Fibroblast of gingiva (primary cell): ENCODE measurements around the gene ZNF14.
"Not testable (repeated sequence)": the region's sequence is repeated elsewhere in the genome, so short reads cannot be mapped to it uniquely, and the experiment has no call there.

ENCODE experiments used
- DNase-seq: peaks from one replicate; pipeline ENCODE4 v3.0.0-alpha.2; 2011; ENCODE audit warnings: low read depth

ZNF14 gene

DNA sequence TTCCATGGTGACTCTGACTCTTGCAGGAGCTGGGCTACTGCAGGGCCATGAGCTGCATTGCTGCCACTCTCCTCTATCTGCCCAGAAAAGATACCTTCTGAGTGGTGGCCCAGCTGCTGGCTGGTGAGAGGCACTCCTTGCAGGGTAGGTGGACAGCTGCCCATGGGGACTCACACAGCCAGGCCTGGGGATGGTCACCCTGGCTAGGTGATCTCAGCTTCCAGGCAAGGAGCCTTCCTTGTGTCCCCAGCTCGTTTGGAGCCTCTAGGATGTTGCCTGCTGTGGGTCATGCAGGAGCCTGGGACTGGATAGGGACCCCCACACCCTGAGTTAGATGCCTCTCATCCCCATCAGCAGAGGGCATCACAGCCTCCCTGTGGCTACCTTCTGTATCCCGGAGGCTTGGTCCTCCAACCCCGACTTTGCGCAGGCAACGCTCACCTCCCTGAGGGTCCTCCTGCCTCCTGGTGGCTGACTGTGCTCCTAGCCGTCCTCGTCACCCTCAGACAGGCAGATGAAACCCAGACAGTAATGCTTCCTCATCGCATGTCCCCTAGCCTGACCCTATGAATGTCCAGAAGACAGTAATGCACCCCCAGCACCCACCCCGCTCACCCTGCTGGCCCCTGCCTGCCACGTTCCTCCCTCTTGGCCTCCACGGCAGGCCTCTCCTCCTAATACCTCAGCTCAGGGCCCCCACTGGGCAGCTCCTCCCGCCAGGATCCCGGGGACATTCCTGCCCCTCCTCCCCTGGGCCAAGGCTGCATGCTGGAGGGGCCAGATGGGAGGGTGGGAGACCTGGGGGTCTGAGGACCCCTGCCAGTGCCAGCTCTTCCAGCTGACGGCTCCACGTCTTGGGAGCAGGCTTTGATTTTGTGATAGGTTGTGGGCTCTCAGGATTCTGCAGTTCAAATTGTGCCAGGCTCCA is 13.6 kb upstream of the ZNF14 start:
- DNase-seq, result no peak

DNA sequence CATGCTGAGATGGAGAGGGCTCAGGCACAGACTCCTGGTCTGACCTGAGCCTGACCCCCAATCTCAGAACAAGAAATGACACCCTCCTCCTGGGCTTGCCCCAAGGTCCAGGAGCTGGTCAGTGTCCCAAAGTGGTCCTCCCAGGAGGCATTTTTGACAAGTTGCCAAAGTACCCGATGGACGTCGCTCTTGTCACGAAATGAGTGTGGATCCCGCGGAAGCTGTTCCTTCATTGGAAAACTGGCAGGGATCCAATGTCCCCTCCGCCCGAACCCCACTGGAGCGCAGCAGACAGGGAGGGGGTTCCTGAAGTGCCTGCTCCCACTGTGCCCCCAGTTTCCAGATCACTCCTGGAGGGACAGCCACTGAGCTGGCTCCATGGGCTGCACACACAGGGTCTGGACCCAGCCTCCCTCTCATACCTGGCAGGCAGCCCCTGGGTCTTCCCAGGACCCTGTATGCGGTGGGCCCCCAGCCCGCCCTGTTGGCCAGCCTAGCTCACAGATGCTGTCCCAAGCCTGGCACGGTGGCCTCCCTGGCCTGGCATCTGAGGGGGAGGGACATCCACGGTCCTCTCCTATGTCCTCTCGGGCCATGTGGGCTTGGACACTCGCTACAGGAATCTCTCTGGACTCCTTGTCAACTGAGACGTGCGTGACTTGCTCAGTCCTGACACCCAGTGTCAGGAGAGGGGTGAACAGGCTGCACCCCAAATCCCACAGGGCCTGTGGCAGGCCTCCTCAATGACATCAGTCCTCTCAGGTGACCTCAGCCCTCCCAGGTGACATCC is 12.8 kb upstream of the ZNF14 start:
- DNase-seq, result no peak

DNA sequence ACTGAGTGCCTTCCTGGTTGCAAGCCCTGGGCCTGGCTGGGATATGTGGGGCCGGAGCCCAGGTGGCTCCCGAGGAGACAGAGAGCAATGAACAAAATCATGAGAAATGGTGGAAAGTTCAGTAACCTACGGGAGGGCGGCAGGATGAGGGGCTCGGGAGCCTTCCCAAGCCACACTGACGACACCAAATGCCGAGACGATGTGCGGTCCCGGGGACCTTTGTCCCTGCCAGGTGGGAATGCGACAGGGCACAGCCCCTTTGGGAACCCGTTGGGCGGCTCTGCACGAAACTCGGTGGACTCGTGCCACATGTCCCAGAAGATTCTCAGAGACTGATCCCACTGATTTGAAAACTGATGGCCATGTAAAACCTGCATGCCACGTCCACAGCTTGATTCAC is 11.7 kb upstream of the ZNF14 start:
- no peak for DNase-seq

DNA sequence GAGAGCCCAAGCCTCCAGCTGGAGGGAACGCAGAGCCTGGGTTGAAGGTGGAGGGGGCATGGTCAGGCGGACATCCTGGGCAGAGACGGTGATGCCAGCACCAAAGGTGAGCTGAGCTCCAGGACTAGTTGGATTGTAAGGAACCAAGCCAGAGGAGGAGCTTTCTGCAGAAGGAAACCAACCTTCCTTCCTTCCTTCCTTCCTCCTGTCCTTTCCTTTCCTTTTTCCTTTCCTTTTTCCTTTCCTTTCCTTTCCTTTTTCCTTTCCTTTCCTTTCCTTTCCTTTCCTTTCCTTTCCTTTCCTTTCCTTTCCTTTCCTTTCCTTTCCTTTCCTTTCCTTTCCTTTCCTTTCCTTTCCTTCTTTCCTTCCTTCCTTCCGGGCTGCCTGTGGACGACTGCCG is 11.0 kb upstream of the ZNF14 start:
- not testable (repeated sequence) for DNase-seq

DNA sequence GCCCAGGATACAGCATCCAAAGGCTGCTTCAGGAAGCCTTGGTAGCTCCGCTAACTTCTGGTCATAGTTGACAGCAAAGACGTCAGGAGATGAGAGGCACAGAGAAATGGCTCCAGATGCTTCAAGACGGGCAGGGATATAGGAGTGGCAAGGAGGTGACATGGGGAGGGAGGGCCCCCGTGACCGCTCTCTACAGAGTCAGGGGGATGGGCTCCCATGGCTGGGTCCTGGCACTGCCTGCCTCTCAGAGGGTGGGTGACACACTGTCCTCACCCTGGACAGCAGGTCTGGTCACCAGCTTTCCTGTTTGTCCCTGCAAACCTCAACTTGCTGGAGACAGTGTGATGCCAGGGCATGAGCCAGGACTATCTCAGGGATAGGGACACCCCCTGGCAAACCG is 10.3 kb upstream of the ZNF14 start:
- DNase-seq, result no peak

DNA sequence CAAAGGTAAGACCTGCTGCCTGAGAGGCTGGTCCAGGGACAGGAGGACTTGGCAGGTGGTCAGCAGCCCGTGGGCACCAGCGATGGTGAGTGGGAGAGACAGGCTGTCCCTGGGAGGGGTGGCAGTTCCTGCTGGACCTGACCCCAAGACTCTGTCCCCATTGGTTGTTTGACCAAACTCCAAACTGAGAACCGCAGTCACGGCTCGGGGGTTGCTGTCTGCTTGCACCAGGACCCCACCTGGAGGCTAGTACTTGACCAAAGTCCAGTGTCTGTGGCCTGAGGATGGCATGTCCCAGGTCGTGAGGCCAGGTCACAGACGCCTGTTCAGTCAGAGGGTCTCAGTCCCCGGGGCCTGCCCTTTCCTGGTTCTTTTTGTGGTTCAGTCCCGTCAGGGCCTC is 9.9 kb upstream of the ZNF14 start:
- DNase-seq, result no peak

DNA sequence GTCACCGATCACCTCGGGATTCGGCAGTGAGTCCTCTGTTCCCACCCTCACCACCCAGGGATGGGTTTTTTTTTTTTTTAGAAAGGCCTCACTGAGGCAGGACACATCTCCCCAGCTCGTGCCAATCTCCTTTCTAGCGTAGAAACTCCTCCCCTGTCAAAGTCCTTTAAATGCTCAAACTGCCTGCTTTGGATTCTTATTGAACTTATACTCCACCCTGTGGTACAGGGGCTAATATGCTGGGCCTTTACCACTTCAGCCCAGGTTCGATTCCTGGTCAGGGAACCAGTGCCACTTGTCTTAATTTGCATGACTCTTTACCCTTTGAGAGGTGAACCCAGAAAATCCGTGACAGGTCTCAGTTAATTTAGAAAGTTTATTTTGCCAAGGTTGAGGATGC is 8.3 kb upstream of the ZNF14 start:
- no peak for DNase-seq

DNA sequence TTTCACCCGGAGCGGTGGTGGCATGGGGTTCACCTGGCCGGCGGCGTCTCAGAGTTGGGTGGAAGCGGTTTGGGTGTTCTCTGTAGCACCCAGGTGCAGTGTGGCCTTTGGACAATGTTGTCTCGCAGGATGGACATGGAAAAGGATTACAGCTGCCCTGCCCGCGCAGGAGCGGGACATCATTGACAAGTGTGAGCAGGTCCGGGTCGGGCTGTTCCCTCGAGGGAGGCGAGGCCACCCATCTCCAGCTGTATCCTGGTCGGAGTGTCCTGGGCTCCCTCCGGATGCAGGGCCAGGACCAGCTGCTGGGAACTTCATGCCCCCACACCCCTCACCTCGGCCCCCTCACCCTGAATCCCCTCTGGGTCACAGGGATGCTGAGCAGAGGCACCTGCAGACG is 7.8 kb upstream of the ZNF14 start:
- DNase-seq, result no peak

DNA sequence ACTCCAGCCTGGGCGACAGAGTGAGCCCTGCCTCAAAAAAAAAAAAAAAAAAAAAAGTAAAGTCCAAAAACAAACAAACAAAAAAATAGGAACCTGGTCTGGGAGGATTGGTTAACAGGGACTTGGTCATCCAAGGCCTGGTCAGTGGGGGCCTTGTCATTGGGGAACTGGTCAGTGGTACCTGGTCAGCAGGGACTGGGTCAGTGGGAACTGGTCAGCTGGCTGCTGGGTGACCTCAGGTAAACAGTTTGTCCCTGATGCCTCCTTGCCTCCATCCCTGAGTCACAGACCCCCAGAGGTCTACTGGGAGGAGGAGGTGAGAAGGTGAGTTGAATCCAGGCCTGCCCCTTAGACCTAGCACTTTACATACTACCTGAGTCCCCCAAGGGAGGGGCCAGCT is 5.7 kb upstream of the ZNF14 start:
- DNase-seq, result no peak

DNA sequence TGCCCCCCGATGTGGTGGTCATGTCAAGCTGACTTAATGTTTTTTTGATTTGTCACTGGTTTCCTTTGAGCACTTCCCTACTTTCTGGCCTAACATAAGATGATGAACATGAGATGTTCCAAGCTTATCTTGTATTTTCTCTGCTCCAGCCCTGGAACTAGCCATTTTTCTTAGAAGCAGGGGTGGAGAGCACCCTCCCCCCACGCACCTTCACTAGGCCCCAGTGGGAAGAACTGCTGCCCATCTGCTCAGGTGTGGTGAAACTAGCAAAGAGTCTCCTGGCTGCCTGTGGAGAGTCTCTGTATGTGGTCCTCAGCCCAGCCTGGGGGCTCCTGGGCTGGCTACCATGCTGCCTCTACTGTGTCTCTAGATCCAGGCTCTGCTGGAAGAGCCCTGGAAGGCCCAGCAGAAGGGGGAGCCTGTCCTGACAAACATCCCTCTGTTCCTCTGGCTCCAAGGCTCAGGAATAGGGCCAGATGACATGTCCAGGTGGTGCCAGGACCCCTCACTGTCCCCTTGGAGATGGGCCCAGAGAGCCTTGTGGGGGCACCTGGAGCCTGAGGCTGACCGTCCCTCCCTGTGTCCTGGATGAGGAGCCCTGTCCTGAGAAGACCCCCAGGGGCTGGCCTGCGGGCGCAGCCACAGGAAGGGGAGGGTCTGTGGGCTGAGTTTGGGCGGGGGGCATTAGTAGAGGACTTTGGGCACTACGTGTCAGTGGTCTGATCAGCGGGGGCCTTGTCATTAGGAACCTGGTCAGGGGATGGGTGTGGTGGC is 4.8 kb upstream of the ZNF14 start:
- DNase-seq, result no peak

DNA sequence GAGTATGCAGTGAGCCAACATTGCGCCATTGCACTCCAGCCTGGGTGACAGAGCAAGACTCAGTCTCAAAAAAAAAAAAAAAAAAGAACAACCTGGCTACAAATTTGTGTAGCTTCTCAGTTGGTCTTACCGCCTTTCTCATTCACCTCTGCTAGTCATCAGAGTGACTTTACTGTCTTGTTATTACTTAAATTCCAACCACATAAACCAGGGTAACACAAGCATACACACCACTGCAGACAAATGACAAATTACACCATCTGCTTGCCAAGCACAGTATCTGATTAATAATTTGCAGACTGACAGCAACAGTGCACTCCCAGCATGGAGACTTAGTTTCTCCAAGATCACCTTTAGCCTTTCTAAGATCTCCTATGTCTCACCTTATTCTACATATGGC is 11.0 kb downstream of the ZNF14 start:
- no peak for DNase-seq

DNA sequence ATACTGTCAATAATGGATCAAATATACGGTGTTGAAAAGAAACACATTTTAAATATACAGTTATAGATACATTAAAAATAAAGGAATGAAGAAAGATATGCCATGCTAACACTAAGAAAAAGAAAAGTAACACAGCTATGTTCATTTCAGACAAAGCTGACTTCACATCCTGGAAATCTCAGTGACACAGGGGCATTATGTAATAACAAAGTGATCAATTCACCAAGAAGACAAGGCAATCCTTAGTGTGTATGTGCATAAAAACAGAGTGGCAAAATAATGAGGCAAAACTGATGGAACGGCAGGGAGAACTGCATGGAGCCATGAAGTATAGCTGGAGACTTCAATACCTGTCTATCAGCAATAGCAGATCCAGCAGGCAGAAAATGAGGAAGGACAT is 13.1 kb downstream of the ZNF14 start:
- DNase-seq, result no peak

DNA sequence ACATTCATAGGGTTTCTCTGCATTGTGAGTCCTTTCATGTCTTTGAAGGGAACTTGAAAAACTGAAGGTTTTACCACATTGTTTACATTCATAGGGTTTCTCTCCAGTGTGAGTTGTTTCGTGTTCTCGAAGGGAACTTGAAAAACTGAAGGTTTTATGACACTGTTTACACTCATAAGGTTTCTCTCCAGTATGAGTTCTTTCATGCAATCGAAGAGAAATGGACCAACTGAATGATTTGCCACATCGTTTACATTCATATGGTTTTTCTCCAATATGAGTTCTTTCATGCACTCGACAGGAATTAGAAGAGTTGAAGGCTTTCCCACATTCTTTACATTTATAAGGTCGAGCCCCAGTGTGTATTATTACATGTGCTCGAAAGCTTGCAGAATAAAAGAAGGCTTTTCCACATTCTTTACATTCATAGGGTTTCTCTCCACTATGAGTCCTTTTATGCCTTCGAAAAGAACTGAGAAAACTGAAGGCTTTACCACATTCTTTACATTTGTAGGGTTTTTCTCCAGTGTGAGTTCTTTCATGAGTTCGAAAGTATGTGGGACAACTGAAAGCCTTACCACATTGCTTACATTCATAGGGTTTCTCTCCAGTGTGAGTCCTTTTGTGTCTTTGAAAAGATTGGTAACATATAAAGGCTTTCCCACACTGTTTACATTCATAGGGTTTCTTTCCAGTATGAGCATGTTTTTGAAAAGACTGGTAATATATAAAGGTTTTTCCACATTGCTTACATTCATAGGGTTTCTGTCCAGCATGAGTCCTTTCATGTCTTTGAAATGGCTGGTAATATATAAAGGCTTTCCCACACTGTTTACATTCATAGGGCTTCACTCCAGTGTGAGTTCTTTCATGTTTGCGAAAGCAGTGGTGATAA is 20.7 kb downstream of the ZNF14 start:
- no peak for DNase-seq

DNA sequence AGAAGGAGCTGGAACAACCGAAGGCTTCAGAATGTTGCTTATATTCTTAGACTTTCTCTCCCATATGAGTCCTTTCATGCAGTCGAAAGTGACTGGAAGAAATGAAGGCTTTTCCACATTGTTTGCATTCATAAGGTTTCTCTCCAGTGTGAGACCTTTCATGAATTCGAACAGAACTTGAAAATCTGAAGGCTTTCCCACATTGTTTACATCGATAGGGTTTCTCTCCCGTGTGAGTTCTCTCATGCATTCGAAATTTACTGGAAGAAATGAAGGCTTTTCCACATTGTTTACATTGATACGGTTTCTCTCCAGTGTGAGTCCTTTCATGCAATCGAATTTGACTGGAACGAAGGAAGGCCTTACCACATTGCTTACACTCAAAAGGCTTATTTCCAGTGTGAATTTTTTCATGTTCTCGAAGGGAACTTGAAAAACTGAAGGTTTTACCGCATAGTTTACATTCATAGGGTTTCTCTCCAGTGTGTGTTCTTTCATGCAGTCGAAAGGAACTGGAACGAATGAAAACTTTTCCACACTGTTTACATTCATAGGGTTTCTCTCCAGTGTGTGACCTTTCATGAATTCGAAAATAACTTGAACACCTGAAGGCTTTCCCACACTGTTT is 21.5 kb downstream of the ZNF14 start:
- no peak for DNase-seq

DNA sequence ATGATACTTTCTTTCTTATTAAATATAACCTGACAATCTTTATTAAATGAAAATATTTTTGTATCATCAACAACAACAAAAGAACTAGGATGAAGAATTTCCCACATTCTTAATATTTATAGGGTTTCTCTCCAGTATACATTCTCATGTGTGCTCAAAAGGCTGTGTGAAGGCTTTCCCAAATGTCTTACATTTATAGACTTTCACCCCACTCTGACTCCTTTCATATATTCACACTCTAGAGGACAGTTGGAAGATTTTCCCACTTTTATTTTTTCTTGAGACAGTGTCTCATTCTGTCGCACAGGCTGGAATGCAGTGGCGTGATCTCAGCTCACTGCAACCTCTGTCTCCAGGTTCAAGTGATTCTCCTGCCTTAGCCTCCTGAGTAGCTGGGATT is 22.4 kb downstream of the ZNF14 start:
- no peak for DNase-seq

DNA sequence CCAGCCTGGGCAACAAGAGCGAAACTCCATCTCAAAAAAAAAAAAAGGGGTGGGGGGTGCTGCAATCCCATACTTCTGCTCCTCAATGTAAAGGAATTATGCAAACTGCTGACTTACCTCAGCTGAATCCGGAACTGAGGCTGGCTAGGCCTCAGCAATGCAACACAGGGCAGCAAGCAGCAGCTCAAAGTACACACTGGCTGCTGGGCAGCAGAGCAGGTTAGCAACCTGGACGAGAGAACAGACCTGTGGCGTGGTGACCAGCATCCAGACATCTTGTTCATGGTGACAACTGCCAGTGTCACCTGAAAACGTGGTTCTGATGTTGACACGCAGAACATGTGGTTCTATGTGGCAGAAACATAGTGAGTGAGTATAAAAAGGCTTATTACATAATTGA is 28.1 kb downstream of the ZNF14 start:
- no peak for DNase-seq

DNA sequence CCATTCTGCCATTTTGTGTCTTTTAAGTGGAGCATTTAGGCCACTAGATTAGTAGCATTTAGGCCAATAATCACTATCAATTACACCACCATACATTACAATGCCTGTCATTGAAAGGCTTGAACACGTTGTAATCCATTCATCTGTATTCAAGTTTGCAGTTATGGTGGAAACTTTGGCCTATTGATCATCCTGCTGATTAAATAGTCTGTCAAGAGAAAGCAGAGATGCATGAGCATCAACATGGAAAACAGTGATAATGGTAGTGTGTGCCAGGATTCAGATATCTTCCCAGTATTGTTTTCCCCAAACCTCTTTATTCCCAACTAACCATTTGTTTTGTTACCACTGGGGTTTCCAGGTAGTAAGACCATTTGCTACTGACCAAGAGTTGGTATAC is 32.4 kb downstream of the ZNF14 start:
- not testable (repeated sequence) for DNase-seq

DNA sequence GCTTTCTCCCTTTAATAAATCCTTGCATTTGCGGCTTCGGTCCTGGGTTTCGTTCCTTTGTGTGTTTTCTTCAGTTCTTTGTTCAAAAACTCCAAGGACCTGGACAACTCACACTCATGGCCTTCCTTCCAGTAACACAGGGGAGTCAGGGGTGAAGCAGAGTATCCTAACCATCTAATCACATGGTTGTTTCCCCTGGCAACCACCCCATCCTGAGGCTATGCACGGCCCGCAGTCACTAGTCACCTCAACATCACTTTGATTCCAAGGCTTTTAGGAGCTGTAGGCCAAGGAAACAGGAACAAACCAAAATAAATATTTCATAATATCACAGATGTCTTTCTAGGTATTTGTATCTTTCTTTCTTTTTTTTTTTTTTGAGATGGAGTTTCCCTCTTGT is 35.3 kb downstream of the ZNF14 start:
- DNase-seq, result no peak

DNA sequence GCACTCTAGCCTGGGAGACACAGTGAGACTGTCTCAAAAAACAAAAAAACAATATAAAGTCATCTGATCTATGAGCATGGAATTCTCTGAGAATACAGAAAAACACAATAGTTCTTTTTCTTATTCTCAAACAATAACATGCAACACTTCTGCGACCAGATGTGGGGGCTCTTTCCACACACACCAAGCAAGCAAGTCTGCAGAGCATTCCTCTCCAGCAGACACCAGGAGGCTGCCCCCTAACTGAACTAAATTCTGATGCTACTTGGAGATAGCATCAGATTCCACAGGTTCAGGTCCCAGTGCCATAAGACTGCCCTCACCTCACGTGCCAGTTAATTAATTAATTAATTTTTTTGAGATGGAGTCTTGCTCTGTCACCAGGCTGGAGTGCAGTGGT is 36.5 kb downstream of the ZNF14 start:
- DNase-seq, result no peak

DNA sequence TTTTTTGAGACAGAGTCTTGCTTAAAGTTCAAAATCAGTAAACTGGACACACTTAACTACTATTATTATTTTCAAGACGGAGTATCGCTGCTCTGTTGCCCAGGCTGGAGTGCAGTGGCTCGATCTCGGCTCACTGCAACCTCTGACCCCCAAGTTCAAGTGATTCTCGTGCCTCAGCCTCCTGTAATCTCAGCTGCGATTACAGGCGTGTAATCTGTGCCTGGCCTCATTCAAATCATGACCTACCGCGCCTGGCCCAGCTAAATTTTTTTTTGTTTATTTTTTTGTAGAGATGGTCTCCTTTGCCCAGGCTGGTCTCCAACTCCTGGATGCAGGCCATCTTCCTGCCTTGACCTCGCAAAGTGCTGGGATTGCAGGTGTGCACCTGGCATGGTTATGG is 41.2 kb downstream of the ZNF14 start:
- no peak for DNase-seq

DNA sequence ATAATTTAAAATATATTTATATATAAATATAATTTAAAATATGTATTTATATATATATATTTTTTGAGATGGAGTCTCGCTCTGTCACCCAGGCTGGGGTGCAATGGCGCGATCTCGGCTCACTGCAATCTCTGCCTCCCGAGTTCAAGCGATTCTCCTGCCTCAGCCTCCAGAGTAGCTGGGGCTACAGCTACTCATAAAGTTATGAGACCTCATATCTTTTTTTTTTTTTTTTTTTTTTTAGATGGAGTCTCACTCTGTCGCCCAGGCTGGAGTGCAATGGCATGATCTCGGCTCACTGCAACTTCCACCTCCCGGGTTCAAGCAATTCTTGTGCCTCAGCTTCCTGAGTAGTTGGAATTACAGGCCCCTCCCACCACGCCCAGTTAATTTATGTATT is 43.9 kb downstream of the ZNF14 start:
- DNase-seq, result not testable (repeated sequence)
